Measurements from ENCODE around the gene AGBL4. TPM values are rescaled to one million over a fixed set of nuclear protein-coding genes. Genes with fewer than 3 reads are reported as not detected.
"Not testable (repeated sequence)": the region's sequence is repeated elsewhere in the genome, so short reads cannot be mapped to it uniquely, and the experiment has no call there.

Gene AGBL4
- total RNA-seq (2014; rRNA removed): not detected in 2 replicates
- not detected for polyA plus RNA-seq (2012)

DNA sequence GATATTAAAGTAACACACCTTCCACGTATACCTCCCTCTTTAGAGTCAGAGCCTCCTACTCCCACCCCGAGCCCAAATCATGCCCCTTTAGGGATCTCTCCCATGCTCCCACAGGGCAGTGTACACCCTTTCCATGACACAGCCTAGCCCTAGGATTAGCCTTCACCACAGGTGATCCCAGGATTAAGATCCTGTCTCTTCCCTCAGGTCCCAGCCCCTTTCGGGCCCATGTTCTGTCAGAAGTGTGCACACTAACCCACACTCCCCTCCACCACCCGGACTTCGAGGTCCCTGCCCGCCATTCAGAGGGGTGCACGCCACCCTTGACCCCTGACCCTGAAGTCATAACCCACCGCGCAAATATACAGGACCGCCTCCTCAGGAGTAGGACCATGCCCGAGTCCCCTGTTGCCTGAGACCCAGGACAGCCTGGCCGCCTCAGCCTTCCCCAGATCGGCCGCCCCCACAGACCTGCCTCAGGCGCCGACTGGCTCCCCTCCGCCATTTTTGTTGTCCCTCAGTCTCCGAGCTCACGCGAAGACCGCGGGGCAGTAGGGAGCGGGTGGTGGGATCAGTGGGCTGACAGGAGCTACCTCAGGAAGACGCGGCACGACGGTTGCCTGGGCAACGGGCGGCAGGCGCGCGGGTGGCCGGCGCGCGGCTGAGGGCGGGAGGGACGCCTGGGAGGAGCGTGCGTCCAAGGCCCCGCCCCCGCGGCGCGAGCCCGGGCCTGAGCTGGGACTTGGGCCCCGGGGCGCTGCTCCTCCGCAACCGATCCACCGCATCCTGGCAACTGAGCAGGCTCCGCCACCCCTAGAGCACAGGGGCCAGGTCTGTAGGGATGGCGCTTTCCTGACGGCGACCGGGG lies at the start of gene AGBL4:
Gene AGBL4, minus strand, starts transcription at position 663 of the 868 bp plus-strand sequence.
- DNase-seq (ENCODE audit: low read depth): no peak

DNA sequence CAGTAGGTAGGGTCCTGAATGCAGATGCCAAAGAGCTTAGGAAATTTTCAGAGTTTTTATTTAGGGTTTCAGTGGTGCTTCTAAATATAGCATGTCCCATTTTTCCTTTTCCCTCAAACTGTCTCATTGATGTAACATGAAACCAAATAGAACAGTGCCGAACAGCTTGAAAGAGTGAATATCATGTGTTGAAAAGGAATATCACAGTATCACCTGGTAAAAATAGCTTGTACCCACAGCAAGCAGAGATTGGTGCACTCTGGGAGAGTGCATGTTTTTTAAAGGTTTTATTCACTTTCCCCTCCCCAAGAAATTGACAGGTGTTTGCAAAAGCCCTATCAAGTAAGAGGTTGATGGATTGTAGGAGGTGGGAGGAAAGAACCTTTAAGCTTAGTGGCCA lies 43.1 kb upstream of the AGBL4 start:
- DNase-seq (ENCODE audit: low read depth): no peak

DNA sequence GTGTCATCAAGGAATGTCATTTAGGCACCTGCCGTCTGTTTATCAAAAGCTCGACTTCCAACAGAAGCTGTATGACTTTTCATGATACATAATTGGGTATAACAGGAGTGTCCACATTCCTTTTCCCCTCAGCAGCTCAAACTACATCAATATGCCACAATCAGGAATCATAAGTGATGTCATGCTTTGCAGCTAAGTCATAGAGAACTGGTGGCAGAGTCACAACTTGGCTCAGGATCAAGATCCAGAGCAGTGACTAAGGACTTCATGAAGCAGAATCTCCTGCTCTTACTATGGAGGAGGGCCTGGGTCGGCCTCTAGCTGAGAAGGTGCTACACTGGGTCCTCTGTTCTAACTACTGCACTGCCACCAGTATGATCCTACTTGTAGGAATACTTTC lies 36.5 kb upstream of the AGBL4 start:
- no peak for DNase-seq (ENCODE audit: low read depth)

DNA sequence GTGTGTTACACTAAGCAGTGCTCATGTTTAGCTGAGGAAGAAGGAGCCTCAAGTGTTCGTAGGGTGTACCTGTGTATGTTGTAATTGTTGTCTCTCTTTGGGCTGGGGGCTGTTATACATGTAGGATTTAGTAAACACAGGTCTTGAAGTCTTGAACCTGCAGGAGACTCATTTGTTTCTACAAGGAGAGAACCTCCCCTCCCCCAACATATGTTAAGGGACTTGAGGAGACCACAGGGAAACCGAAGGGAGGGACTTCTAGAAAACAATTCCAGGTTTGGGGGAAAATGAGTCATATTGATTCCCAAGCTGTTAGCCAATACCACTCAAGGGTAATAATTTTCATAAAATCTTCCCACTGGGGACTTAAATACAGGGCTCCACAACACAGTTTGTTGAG lies 25.0 kb upstream of the AGBL4 start:
- no peak for DNase-seq (ENCODE audit: low read depth)

DNA sequence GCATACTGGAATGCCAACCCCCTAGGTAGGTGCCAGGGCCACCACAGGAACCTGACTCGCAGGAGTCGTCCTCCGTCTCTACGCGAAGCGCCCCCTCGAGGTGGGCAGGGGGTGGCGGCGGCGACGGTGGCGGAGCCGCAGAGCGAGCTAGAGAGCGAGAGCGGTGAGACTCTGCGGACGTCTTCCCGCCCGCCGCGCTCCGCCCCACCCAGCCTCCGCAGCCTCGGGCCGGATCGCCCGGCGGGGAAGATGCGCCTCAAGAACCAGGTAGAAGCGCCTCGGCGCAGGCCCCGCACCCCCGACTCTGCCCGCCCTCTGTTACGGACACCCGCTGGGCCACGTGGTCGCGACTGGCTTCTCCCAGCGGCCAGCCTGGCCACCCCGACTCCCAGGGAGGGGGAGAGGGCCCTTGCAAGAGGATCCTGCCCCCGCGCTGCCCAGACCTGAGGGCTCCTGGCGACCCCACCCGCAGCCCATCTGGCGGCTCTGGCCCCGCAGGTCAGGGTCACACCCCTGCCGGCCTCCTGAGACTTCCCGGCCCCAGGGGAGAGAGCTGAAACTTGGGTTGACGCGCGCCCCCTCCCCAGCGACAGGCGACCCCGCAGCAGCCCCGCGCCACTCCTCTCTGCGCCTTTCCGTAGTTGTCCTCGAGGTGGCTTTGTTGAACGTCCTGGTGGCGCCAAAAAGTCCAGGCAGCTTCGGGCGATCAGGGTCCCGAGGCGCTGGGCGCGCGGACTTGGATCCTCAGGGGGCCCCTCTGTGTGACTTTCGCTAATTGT lies 24.4 kb upstream of the AGBL4 start:
- DNase-seq (ENCODE audit: low read depth): no peak

DNA sequence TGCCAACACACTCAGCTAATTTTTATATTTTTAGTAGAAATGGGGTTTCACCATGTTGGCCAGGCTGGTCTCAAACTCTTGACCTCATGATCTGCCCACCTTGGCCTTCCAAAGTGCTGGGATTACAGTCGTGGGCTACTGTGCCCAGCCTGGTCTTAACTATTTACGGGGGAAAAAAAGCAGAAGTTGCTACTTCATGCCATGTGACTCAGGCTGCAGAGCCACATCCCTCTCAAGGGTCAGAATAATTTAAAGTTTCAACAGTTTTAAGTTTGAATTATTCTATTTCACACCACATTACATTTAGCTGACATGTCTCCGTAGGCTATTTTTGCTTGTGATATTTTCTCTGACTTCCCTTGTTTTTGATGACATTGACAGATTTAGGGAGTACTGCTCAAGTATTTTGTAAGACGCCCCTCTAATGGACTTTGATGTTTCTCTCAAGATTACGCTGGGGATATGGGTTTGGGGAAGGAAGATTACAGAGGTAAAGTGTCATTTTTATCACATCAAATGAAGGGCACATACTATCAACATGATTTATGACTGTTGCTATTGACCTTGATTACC lies 14.6 kb upstream of the AGBL4 start:
- DNase-seq (ENCODE audit: low read depth): no peak

DNA sequence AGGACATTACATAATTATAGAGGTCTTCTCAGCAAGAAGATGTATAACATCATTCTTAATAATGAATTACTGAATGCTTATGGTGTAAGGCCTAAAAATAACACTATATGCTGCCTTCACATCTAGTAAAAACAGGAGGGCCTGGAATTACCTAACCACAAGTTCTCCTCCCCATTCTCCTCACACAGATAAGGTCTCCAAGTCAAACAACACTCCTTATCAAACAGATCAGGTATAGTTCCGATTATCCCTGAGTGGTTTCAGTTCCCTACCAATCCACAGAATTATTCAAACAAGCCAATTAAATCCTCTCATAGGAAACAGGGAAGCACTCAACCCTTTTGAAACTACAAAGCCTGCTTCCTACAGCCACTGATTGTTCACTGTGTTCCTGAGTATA lies 4.0 kb upstream of the AGBL4 start:
- DNase-seq (ENCODE audit: low read depth): no peak

DNA sequence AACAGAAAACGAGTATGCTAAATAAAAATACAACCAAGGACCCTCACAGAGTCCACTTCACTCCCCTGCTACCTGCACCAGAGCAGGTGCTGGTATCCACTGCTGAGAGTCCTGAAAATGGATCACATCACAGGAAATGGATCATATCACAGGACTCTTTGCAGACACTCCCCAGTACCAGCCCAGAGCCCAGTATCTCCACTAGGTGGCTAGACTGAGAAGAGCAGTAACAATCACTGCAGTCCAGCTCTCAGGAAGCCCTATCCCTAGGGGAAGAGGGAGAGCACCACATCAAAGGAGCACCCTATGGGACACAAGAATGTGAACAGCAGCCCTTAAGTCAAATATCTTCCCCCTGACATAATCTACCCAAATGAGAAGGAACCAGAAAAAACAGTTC lies 28.0 kb downstream of the AGBL4 start:
- no peak for DNase-seq (ENCODE audit: low read depth)

DNA sequence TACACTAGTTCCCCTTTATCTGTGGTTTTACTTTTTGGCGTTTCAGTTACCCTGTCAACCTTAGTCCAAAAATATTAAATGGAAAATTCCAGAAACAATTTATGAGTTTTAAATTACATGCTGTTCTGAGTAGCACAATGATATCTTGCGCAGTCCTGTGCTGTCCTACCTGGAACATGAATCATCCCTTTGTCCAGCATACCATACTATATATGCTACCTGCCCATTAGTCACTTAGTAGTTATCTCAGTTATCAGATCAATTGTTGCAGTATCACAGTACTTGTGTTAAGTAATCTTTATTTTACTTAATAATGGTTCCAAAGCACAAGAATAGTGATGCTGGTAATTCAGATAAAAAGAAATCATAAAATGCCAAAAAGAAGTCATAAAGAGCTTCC lies 52.7 kb downstream of the AGBL4 start:
- no peak for DNase-seq (ENCODE audit: low read depth)

DNA sequence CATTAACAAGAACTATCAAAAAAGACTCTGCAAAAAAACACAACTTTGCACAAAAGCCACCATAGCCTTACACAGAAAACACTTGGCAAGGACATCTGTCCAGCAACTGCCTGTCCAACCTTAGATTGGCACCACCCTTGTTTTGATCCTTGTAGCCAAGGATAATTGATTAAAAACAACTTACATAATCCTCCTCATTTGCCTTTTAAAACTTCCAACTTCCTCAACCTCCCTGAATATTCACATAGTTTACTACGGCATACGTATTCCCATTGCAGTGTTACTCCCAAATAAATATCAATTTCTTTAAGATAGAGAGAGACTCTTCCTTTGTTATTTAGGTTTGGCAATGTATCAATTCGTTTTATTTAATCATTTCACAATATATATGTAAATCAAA lies 72.4 kb downstream of the AGBL4 start:
- no peak for DNase-seq (ENCODE audit: low read depth)

DNA sequence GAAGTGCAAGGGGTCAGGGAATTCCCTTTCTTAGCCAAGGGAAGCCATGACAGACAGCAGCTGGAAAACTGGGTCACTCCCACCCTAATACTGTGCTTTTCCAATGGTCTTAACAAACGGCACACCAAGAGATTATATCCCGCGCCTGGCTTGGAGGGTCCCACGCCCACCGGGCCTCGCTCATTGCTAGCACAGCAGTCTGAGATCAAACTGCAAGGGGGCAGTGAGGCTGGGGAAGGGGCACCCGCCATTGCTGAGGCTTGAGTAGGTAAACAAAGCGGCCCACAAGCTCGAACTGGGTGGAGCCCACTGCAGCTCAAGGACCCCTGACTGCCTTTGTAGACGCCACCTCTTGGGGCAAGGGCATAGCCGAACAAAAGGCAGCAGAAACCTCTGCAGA lies 108.5 kb downstream of the AGBL4 start:
- not testable (repeated sequence) for DNase-seq (ENCODE audit: low read depth)

DNA sequence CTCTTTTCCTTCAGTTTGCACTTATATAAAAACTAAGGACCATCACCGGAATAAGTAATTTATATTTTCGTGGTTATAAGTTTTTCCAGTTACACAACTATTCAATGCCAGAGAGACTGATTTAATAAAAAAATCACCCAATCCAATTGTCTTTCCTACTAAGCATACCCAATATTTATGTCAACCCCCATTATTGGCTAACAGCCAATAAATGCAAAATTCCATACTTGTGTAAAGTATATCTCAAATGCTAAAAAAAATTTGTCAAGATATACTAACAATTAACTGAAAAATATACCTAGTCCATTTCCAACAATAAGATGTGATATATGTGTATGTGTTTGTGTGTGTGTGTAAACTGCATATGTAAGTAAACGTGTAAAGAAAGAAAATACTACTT lies 117.4 kb downstream of the AGBL4 start:
- no peak for DNase-seq (ENCODE audit: low read depth)

DNA sequence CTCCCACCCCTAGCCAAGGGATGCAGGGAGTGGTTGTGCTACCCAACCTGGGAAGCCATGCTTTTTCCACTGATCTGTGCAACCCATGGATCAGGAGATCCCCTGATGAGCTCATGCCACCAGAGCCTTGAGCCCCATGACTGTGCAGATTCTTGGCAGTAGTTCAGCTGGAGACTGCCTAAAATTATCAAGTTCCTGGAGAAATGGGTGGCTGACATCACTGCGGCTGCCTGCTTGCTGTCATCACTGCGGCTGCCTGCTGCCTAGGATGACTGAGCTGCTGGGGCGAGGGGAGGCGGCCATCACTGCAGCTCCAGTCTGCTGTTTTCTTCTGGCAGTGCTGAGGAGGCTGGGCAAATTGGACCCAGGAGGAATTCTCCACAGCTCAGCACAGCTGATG lies 159.2 kb downstream of the AGBL4 start:
- DNase-seq (ENCODE audit: low read depth): no peak

DNA sequence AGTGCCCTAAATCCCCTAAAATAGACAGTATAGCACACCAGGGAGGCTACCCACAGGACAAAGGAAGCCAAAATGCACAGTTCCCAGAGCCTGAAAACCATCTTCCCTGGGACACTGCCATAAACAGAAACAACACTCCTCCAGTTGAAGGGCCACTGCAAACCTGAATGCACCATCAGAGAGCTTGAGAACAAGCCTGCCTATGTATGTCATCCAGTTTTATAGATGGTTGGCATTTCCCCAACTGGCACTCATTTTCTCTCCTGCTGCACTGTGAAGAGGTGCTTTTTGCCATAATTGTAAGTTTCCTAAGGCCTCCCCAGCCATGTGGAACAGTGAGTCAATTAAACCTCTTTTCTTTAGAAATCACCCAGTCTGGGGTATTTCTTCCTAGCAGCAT lies 169.0 kb downstream of the AGBL4 start:
- DNase-seq (ENCODE audit: low read depth): no peak

DNA sequence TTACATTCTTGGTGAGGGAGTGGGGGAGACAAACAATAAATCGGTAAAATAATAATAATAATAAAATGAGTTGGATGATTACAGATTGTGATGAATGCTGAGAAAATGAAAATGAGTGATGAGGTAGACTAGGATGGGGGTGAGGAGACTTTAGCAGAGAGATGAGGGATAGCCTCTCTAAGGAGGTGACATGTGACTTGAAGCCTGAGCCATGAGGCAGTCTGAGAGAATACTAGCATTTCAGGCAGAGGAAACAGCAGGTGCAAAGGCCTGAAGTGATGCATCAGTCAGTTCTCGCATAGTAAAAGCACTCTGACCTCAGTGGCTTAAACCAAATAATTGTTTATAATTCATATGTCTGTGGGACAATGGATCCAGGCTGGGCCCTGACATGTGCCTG lies 181.2 kb downstream of the AGBL4 start:
- no peak for DNase-seq (ENCODE audit: low read depth)

DNA sequence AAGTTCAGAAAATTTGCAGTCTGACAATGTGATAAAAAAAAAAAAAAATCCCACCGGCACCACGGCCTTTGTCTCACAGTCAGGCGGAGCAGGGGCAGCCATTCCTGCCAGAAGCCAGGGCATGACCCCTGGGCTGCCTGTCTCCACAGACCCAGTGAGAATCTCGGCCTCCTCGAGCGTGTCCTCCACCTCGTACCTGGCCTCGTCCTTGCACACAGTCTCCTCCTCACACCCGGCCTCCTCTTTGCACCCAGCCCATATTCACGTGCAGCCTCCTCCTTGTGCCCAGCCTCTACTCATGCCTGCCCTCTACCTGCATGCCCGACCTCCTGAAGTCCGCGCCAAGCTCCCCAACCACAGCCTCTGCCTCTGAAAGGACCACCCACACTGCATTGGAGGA lies 182.0 kb downstream of the AGBL4 start:
- DNase-seq (ENCODE audit: low read depth): no peak

DNA sequence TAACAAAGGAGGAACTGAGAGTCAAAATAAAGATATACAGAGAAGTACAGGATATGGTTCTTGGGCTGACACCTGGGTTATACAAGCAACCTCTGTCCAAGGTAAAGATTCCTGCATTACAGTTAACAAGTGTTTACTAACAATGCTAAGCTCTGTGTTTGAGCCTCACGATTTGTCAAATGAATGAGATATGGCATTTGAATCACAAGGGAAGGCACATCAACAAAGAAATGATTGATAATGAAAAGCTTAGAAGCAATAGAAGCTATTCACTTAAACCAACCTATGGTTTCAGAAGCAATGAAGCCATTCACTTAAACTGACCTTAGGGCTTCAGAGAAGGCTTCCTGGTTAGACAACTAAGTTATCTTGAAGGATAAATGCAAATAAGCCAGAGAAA lies 199.5 kb downstream of the AGBL4 start:
- DNase-seq (ENCODE audit: low read depth): no peak

DNA sequence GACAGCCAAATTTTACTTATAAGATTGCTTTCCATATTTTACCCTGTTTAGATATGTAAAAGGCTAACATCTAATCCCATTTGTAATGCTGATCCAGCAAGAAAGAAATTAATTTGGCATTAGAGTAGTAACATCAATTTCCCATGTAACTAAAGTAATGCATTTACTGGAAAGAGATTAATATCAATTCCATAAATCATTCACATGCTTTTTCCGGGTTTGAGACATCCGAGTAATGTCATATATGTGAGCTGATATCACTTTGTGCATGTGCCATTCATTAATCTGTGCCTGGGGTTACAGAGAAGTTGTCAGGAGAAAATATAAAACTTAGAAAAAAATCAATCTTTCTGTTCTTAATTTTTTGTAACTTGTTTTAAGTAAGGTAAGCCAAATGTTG lies 206.1 kb downstream of the AGBL4 start:
- DNase-seq (ENCODE audit: low read depth): no peak

DNA sequence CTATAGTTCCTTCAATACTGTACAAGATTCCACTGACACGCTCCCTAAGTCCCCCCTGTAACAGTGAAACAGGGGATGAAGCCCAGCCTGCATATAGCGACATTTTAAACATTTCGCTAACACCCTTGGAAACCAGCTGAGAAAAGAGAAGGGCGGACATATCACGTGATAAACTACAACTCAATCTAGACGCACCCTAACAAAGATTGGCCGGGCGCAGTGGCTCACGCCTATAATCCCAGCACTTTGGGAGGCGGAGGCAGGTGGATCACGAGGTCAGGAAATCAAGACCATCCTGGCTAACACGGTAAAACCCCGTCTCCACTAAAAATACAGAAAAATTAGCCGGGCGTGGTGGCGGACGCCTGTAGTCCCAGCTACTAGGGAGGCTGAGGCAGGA lies 236.7 kb downstream of the AGBL4 start:
- DNase-seq (ENCODE audit: low read depth): not testable (repeated sequence)

DNA sequence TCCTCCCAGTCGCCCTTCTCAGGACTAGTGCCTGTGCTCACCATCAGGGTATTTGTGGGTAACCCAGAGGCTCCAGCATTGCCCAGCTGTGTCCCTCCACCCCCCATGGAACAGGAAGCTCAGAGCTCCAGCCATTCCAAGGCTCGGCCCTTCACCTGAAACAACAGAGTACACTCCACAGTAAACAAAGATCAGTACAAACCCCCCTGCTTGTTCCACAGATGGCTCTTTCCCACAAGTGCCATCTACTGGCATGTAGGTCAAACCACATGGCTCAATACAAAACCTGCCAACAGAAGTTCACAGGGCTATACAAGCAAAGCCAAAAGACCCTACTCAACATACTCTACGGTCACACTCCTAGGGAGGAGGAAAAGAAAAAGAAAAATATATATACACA lies 258.7 kb downstream of the AGBL4 start:
- no peak for DNase-seq (ENCODE audit: low read depth)

DNA sequence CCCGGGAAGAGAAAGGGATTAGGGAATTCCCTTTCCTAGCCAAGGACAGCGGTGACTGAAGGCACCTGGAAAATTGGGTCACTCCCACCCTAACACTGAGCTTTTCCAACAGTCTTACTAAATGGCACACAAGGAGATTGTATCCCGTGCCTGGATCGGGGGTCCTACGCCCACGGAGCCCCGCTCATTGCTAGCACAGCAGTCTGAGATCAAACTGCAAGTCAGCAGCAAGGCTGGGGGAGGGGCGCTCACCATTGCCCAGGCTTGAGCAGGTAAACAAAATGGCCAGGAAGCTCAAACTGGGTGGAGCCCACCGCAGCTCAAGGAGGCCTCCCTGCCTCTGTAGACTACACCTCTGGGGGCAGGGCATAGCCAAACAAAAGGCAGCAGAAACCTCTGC lies 285.6 kb downstream of the AGBL4 start:
- DNase-seq (ENCODE audit: low read depth): not testable (repeated sequence)

DNA sequence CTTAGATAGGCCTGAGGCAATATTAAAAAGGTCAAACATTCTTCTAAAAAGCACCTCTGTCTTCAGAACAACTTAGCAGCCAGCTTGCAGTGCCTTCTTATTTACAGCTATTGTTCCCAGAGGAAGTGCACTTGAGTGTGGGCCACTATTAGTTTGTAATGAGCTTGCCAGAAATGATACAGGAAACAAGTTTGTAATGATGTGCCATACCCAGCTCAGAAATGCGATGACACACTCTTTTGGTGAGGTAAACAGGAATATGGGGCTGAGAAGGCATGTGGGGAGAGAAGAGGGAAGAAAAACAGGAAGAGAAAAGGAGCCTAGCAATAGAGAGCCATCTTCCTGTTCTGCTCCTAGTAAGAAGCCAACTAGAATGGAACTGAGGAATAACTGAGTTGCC lies 295.4 kb downstream of the AGBL4 start:
- no peak for DNase-seq (ENCODE audit: low read depth)

DNA sequence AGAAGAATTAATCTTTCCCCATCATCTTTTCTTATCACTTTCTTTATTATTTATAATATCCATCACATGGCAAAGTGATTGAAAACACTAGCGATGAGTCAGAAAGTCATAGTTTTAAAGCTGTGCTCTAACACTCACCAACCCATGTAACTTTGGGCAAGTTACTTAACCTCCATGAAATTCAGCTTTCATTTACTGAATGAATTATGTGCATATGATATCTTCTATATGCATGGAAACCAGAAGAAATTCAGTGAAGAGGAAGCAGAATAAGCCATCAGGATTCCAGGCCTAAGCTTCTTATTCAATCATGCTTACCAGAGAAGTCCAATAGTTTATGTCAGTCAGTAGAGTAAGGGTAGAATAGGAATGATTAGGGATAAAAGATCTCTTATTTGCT lies 300.1 kb downstream of the AGBL4 start:
- no peak for DNase-seq (ENCODE audit: low read depth)
